NB4 (cell line): Measurements from ENCODE around the gene RAB11A.

Experiments used
- DNase-seq: peaks from one replicate; pipeline ENCODE4 v3.0.0; 2010; ENCODE audit warnings: low read depth
- H3K4me3 ChIP-seq: one replicate; pipeline ENCODE4 v1.5.1; 2011; ENCODE audit warnings: mild to moderate bottlenecking, low read depth, low read length, moderate library complexity
- CTCF ChIP-seq: IDR thresholded peaks from one replicate; pipeline ENCODE4 v1.5.1; 2012; ENCODE audit warnings: low read depth, low read length
- MAX ChIP-seq: IDR thresholded peaks from 2 replicates; pipeline ENCODE4 v1.6.1; 2011; ENCODE audit warnings: low read depth, low read length
- MYC ChIP-seq: IDR thresholded peaks from 2 replicates; pipeline ENCODE4 v1.6.1; 2011; ENCODE audit warnings: low read depth, low read length
- POLR2A ChIP-seq: IDR thresholded peaks from 2 replicates; pipeline ENCODE4 v1.6.1; 2011; ENCODE audit warnings: mild to moderate bottlenecking; ENCODE audit not compliant: insufficient read length; ENCODE audit errors: extremely low read depth

The RAB11A gene

GRCh38 chr15:65901836-65902235 is 32.5 kb downstream of the RAB11A start:
- no peak for DNase-seq
- H3K4me3 ChIP-seq = no peak overlapping the region
- TF ChIP-seq MAX = no peak
- no peak for TF ChIP-seq POLR2A
- TF ChIP-seq CTCF = no peak
- no peak for TF ChIP-seq MYC

- TF ChIP-seq MAX (no peak), MYC (no peak), POLR2A (no peak), CTCF (no peak)
- peak; percentile 94 for DNase-seq
- no peak overlapping the region for H3K4me3 ChIP-seq
Measured at GRCh38 chr15:65902373-65902772, 33.1 kb downstream of the RAB11A start.

DNA sequence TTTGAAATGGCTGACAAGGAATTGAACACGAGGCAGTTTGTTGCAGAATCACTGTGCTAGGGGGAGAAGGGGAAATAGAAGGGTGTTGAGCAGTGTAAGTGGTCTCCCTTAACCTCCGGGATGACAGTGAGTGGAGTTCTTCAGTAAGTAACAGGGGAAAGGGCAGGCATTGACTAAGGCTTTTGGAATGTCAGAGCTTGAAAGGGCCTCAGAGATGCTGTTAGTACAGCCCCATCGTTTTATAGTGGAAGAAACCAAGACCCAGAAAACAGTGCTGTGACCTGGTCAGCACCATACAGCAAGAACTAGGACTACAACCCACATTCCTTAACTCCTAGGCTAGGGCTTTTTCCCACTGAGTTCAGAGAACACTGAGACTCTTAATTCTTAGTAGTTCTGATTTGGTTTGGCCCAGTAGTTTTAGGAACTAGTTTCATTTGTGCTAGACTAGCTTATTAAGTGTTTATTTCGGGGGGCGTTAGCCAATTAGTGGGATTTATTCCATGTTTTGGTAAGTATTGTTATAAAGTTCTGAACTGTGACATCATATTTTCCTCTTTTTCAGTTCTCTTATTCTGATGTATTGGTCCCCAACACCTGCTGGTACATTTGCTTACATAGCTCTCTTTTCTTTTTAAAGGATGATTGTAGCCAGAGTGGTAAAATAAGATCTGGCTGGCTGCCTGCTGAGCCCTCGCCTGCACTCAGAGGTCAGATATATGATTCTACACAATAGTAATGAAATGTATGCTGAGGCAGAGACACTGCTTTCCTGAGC is 34.2 kb downstream of the RAB11A start:
- DNase-seq = no peak
- TF ChIP-seq CTCF (no peak), MAX (no peak), MYC (no peak), POLR2A (no peak)
- H3K4me3 ChIP-seq = no peak overlapping the region

DNA sequence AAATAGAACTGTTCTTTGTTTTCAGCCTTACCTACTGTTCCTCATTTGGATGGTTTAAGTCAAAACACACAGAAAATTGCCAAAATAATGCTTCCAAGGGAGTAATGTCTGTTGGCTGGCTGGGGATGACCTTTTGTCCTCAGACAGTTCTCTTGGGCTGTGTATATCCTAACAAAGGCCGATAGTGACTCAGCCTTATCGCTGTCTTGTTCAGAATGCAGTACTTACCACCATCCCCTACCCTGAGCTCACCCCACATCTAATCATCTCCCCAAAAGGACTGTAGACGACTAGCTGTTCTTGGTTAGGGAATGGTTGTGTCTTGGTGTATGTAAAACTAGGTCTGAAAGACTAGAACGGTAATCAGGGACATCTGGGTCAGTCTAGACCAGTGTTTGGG is 35.0 kb downstream of the RAB11A start:
- no peak for DNase-seq
- no peak overlapping the region for H3K4me3 ChIP-seq
- TF ChIP-seq MYC (no peak), CTCF (no peak), POLR2A (no peak), MAX (no peak)

DNA sequence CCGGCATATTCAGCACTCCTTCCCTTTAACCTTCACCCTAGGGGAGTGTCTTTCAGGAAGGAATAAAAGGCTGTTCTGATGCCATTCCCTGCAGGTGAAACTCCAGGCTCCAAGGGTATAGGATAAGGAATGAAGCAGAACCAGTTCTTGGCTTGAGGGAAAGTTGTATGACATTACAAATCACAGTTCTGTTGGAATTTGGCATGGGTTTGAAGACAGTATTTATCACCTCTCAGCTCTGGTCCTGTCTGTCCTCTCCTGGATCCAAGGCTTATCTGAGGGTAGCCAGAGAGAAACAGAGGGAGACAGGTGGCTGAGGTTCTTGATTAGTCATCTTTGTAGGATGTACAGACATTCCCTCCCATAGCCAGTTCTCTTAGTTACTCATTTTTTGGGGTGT is 37.1 kb downstream of the RAB11A start:
- no peak overlapping the region for H3K4me3 ChIP-seq
- TF ChIP-seq MAX = no peak
- TF ChIP-seq CTCF = no peak
- TF ChIP-seq MYC = no peak
- no peak for DNase-seq
